Effector CD8-positive, alpha-beta T cell (primary cell): ENCODE measurements around the gene PCDH1.
"Not testable (repeated sequence)": the region's sequence is repeated elsewhere in the genome, so short reads cannot be mapped to it uniquely, and the experiment has no call there.

ENCODE experiments used
- DNase-seq: peaks from one replicate; lab custom pipeline; 2025; lab: John Stamatoyannopoulos, UW

PCDH1 gene

DNA sequence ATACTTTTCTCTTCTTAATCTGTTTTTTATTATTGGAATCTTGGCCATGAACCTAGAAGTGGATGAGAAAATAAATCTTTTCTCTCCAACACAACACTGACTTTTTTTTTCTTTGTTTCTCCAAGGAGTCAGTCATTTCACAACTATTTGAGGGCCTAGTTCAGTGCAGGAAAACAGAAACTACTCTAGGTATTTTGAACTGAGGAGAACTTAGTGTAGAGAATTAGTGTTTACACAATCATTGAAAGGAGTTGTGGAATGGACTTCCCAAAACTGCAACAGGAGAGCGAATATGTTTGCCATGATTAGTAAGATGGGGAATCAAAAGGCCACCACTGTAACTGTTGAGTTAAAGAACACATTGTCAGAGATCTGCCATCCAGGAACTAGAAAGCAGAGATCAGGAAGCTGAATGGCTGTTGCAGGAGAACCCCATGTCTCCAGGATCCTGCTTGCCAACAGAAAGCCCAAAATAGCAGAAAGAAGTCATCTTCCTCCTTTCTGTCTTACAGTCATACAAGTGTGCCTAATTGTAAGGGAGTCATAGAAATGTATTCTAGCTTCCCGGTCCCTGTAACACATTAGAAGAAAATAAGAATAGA is 20.3 kb upstream of the PCDH1 start:
- no peak for DNase-seq

DNA sequence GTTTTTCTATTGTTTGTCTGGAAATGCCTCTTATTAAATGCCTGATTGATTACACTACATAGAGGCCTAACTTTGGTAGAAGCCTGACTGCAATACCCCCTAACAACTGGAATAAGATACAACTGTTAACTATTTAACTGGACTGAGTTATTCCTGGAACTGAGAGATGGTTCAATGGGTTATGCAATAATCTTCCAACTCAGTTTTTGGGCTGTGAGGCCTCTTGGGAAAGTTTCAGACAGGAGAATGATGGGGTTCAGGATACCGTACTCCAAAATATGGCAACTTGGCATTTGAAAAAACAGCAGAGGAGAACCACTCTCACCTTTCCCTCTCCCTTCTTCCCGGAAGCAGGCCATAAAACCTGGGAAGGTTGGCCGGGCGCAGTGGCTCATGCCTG is 19.2 kb upstream of the PCDH1 start:
- DNase-seq = no peak

DNA sequence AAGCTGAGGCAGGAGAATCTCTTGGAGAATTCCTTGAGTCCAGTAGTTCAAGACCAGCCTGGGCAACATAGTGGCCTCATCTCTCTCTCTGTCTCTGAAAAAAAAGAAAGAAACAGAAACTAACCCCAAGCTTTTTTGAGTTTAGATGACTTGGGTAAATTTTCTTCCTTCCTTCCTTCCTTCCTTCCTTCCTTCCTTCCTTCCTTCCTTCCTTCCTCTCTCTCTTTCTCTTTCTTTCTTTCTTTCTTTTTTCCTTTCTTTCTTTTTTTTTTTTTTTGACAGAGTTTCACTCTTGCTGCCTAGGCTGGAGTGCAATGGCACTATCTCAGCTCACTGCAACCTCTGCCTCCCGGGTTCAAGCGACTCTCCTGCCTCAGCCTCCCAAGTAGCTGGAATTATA is 12.2 kb upstream of the PCDH1 start:
- not testable (repeated sequence) for DNase-seq

DNA sequence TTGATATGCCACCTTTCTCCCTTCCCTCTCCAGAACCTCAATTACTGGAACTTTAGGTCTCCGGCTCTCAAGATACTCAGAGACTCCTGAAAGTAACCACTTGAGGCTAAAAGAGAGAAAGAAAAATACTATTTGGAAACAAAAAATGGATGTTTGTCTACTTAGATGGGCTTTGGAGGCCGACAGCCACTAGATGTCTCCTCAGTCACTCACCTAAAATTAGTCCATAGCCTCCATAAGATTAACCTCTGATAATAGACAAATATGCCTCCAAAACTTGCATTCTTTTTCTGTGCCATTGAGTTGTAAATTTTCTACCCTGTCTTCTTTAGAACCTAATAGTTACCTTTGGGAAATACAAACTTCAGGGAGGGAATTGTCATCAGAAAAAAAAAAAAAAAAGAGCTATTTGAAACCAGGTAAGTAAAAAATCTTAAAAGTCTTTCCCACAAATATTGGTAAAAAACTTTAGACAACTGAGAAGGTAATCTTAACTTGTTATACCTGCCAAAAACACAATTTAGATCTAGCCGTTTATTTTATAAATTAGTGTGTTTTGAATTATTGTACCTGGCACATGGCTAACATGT is 11.2 kb upstream of the PCDH1 start:
- DNase-seq = no peak

DNA sequence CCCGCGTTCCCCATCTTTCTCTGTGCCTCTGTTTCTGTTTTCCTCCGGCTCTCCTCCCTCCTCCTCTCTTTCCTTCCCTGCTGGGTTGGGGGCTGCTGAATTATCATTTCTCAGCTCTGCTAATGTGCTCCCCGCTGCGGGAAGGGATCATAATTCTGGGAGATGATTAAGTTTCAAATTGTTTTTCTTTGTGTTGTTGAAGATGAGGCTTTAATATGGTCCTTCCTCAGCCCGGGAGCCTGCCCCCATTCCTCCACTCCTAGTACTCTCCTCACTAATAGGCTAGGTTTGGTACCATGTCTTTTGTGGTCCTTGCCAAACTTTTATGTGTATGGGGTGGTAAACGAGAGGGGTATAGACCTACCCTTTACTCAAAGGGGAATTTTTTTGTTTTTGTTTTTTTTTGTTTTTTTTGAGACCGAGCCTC is 5.7 kb upstream of the PCDH1 start:
- no peak for DNase-seq

DNA sequence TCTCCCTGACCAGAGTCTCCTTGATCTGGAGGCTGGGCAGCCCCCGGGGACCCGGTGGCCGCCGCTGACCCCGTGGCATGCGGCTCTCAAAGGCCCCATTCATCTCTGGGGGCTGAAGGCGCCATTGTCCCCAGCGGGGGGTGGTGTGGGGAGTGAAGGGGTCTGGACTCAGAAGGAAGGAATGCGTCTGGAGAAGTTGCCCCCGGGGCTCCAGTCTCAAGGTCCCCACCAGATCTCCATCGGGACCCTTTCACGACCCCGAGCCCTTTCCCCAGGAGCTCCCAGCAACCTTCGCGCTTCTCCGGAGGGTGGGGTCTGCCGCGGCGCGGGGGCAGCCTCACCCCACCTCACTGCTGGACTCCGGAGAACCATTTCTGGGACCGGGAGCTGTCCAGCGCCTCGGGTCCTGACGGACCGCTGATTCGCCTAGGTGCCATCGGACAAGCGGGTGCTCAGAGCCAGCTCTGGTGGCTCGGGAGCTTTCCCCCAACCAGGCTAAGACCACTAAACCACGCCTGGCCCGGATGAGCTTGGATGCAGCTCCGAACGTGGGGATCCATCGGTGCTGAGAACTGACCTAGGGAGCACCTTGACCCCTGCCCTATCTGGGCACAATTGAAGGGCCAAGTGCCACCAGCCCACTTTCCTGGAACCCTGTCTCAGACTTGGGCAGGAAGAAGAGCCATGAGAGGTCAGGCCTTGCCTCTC is 5.1 kb upstream of the PCDH1 start:
- DNase-seq = no peak

DNA sequence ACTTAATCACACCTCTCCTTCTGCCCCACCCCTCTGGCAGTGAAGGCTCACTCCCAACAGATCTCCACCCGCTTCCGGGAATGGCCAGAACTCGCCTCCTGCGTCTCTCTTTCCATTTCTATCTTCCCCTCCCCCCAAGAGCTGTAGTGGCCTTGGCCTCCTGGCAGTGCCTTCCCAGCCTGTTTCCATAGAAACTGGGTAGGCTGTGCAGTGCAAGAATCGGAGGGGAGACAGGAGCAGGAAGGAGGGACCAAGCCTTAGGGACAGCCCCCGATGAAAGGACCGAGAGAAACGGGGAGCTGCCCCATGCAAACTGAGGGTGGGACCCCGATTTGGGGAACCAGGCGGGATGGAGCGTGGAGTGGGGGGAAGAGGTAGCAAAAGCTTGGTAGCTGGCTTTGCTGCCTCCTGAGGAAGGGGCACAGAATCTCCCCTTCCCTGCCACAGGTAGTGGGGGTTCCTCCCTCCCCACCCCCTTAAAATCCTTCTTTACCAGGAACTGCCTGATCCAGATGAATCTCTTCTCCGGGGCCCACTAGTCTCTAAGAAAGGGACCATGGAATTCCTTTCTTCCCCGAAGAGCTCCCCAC is 4.5 kb upstream of the PCDH1 start:
- no peak for DNase-seq

DNA sequence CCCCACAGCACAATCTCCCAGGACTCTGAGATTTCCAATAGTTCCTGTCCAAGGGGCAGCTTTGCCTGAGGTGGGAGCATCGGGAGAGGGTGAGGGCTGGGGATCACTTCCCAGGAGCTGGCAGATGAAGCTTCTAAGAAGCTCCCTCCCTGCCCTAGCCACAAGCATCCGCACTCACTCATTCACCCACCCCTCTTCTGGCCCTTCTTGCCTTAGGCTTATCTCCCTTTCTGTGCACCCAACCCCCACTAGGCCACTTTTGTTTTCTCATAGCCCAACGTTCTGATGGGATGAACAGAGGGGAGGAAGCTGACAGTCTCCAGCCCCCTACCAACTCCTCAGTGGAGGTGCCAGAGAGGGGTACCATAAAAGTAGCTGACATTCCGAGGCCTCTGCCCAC is 3.7 kb upstream of the PCDH1 start:
- no peak for DNase-seq

DNA sequence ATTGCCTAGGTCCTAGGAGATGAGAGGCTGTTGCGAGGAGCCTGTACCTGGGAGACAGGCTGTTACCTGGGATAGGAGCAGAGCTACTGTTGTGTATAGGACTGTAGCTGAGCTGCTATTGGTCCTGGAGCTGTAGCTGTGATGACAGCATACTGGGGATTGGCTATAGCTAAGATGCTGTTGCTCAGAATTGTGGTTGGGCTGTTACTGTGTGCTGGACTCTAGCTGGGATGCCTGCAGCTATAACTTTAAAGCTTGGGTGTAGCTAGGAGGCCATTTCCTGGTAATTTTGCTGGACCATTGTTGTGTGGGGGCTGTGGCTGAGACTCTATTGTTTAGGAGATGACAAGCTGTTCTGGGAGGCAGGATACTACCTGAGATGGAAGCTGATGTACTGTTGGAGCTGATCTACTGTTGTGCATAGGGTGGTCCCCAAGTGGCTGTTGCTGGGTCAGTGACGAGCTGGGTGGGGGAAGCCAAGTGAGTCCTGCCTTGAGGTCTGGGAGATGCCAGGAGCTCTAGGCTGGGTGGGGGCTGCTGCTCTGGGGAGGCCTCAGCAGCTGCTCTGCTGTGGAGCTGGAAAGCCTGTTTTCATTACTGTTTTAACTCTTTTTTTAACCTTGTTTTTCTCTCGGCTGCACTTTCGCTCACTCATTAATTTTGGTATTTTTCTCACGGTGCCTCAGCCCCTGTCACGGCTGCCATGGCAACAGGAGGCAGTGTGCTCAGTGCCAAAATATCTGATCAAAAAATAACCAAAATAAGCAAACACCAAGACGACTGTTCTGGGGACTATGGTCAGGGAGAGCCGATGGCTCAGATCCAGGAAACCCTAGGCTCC is 3.0 kb upstream of the PCDH1 start:
- DNase-seq = no peak

DNA sequence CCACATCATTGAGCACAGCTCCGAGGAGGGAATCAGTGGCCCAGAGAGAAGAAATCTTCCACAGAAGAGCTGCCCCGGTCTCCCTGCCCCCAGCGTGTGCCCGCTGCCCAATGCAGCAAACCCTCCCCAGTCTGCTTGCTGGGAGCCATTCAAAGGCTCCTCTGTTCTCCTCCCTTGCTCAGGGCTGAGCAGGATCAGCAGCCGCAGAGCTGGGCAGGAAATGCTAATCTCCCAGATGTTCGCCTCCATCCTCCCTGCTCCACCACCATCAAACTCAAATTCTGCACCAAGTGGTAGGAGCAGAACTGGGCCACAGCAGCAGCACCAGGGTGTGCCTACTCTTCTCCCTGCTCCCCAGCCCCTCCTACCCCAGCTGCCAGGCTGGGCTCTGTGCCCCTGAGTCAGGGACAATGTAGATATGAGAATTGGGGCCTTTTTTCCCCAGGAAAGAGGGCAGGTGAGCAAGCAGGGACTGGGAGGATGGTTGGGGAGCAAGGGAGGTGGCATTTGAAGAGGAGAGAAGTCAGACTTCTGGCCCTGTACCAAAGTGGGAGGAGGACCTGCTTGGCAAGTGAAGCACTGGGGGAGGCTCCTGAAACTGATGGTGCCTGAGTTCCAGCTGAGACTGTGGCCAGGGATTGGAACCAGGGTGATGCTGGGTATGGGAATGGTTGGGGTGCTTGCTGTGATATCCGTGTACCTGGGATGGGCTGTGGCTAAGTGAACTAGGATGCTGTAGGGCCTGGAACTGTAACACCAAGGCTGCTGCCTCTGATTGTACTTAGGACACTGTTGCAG is 1.9 kb upstream of the PCDH1 start:
- no peak for DNase-seq

DNA sequence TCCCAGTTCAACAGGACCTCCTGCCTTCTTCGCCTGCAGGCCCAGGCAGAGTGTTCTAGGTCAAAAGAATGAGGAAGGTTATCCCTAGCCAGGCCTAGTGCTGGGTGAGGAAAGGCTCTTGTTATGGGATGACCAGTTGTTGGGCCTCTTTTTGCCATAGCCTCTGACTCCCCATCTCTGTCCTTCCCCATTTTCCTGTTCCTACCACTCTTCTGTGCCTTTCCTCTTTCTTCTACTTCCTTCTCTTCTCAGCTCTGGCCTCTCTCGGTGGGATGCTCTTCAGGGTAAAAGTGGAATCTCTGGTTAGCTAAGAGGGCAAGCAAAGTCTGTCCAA is 1.2 kb upstream of the PCDH1 start:
- no peak for DNase-seq

DNA sequence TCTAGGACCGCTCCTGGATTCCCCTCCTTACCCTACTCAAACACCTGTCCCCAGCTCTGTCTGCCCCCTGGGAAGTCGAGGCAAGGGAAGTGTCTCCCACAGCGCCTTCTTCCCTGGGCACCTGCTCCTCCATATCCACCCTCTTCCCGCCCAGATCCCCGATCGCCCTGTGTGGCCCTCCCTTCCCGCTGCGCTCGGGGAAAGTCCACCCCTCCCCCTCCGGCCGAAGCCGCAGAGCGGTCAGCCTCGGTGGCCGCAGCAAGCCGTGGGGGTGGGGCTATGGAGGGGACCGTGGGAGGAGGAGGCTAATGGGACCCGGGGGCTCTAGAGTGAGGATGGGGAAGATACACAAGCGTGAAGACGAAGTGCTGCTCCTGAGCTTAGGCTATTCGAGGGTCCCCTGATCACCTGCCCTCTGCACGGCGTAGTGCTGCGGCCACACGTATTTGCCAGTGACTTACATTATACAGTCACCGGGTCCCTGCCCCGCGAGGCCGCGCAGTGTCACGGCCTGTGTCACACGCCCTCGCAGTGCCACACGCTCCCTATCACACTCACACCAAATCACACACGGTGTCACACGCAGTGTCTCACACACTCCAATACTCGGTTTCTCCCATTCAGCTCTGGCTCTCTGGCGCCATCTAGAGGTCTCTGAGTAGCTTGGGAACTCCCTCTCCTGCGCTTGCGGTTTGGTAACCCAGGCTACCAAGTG is 658 bp upstream of the PCDH1 start:
- DNase-seq = peak; percentile 83

DNA sequence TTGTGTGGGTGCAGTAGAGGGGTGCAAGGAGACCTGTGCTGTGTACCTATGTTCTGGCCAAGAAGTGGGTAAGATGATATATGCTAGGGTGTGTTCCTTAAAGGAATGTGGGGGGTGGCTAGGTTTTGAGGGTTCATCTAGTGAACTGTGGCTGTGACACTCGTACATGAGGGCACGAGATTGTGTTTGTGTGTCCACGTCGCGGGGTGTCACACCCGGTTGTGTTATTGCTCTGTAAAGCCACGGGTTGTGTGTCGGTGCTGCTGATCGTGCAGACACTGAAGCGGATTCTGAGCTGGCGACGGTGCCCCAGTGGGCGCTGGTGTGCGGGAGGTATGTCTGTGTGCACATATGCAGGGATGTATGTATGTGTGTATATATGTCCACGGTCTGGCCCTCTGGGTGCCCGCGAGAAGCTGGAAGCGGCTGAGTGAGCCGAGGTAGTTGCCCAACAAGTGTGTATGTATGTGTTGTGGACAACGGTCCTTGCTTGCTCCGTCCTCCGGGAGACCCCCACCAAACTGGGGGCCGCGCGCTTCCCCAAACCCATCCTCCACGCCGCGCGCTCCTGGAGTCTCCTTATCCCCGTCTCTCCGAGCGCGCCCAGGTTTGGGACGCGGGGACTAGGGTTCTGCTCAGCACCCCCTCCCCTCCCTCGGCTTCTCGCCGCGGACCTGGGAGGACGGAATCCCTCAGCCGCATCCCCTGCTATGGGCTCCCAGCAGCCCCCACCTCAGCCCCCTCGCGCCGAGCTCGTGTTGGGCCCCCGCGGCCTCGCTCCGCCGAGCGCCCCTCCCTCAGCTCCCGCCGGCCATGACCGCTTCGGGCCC is 639 bp downstream of the PCDH1 start:
- DNase-seq = no peak

DNA sequence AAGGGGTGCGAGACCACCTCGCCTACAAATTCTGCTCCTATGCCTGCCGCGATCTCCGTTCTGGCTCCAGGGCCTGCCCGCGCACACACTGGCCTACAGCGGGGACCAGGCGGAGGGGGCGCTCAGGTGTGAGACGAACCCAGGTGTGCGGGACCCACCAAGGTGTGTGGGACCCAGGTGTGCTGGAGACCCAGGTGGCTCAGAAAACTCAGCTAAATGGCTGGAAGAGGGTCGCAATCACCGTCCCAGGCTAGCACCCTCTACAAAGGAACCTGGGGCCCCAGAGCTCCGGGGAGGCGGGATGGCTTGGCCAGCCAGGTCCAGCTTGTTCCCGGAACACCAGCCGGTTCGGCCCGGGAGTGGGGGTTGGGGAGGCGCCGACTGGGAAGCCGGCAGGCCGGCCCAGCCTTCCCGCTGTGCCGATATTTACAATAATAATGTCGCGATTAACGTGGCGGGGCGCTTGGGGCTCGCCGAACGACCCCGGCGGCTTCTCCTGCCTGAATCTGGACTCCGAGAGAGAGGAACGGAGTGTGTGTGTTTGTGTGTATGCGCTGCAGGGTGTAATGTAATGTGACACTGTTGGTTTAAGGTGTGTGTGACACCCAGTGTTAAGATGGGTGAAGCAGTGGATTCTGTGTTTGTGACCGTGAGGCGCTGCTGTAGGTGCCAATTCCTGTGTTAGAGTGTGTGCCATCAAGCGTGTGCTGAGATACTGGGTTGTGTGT is 1.4 kb downstream of the PCDH1 start:
- DNase-seq = no peak

DNA sequence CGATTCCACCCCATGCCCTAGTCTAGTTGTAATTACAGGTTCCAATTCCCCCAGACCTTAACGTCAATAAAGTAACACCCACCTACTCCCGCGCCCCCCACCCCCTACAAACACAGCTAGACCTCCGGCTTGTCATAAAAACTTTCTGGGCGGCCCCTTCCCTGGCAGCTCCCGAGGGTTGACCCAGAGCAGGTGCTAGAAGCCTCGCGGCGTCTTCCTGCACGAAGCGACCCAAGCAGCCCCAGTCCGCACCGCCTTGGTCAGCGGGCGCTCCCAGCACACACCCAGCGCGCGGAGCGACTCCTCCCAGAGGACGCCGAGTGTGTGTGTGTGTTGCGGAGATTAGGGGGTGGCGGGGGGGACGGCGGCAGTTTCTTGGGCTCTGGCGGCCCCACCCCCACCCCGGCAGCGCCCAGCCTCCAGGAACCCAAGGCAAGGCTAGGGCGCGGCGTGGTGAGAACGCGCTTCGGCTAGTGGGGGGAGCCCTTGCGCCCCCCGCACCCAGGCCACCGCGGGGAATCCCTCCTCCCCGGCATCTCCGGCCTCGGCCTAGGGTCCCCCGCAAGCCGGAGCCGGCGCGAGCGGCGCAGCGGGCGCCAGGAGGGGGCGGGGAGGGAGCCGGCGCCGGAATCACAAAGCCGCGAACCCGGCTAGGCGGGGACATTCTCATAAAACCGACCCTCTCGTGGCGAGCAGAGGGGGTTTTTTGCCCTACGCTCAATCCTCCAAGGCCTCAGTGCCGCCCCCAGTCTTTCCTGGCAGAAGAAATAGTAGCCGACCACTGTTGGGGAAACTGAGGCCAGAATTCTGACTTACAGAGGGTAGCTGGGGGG is 2.2 kb downstream of the PCDH1 start:
- DNase-seq = no peak

DNA sequence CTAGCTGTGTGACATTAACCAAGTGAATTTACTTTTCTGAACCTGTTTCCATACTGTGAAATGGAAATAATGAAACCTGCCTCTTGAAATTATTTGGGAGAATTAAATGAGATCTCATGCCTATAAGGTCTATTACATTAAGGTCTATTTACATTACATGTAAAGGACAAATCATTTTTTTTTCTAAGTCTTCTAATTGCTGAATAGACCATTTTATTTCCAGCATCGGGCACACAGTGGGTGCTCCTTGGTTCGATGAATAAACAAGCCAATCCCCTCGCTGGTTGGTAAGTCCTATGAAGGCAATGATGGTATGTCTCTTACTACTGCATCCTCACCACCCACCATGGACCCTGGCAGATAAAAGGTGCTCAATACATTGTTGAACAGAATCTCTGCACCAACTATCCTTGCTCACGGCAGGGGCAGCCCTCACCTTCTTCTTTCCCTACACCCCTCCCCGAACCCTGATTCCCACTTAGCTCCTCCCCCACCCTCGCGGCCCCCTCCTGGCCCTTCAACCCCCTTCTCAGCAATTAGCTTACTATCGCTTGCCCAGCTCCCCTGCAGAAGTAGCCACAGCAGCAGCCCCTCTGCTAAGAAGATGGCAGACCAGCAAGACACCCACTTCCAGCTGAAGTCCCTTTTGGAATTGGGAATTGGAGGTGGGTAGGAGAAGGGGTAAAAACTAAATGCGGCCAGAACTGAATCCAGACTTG is 3.0 kb downstream of the PCDH1 start:
- DNase-seq = no peak

DNA sequence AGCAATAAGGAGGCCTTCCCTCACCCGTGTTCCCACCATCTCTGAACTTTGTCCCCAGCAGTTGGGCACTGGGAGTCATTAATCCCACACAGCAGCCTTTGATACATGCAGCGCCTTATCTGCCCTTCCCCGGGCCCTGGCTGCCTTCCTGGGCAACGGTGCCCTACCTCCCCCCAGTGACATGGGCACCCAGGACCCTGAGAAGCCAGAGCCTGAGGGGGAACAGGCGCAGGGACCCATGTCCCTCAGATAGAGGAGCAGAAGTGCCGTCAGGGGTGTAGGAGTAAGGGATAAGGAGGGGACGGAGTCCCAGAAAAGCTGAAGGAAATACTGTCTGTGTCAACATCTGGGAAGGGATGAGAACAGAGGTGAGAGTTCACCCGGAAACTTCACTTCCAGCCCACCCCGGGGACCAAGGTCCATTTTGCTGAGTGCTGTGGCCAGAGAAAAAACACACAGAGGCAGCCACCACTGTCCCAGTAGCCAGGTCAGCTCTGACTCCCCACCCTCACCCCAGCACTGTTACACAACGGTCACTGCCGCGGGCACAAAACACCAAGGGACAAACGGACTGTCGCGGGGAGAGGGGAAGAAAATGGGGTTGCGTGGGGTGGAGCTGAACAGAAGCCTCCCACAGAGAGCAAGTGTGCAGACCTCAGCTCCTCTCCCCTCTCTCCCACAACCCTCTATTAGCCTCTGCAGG is 3.8 kb downstream of the PCDH1 start:
- no peak for DNase-seq
